Duodenal mucosa (tissue), 2 donors: ENCODE data around the gene IFNAR1.

Source experiments
- H3K27ac ChIP-seq: one replicate; pipeline ENCODE4 v1.7.0; 2013; ENCODE audit warnings: low read depth, low read length
- H3K27me3 ChIP-seq, 2 donors: one replicate each; pipeline ENCODE4 v1.7.0; 2013; ENCODE audit warnings: low read length in 2 of 2, control low read depth in 1 of 2; ENCODE audit not compliant: insufficient read depth in 2 of 2, control insufficient read depth in 1 of 2
- H3K36me3 ChIP-seq, 2 donors: one replicate each; pipeline ENCODE4 v1.7.0; 2013; ENCODE audit warnings: low read length in 2 of 2, control low read depth in 1 of 2; ENCODE audit not compliant: insufficient read depth in 2 of 2, control insufficient read depth in 1 of 2
- H3K4me1 ChIP-seq, 2 donors: one replicate each; pipeline ENCODE4 v1.7.0; 2013; ENCODE audit warnings: low read length in 2 of 2, control low read depth in 1 of 2; ENCODE audit not compliant: insufficient read depth in 2 of 2, control insufficient read depth in 1 of 2
- H3K4me3 ChIP-seq, 2 donors: one replicate each; pipeline ENCODE4 v1.7.0; 2013; ENCODE audit warnings: low read length in 2 of 2, low read depth in 1 of 2
- H3K9ac ChIP-seq, 2 donors: one replicate each; pipeline ENCODE4 v1.7.0; 2013; ENCODE audit warnings: low read length in 2 of 2, low read depth in 1 of 2
- H3K9me3 ChIP-seq, 2 donors: one replicate each; pipeline ENCODE4 v1.7.0; 2013; ENCODE audit warnings: low read length in 2 of 2, control low read depth in 1 of 2; ENCODE audit not compliant: control insufficient read depth in 1 of 2

The IFNAR1 gene

DNA sequence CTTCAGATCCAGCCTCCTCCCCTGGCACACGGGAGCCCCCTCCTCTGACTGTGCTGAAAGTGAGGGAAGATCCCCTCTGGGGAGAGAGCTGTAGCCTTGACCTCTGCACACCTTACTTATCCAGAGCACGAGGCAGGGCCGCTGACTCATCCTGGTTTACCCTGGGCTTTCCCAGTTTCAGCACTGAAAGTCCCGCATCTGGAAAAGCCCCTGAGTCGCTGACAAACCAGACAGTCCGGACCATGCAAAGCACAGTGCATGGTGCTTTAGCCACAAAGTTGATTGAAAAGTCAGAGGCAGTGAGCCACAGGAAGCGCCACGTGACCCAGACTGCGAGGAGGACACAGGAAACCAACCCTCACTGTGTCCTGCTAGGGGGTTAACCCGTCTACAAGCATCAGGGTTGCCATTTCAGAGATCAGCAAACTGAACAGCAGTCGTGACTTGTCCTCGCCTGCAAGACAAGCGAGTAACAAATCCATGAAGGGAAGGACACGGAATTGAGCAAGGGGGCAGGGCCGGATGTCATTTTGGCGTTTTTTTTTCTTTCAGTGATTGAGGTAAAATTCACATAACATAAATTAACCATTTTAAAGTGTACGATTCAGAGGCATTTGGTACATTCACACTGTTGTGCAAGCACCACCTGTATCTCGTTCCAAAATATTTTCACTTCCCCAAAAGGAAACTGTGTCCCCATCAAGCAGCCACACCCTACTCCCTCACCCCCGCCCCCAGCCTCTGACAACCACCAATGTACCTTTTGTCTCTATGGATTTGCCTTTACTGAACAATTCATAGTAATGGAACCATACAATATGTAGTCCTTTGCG, 58.5 kb downstream of the IFNAR1 start:
- H3K9me3 ChIP-seq: no peaks in the 10 kb centered on the region
- H3K4me3 ChIP-seq: peak overlapping the region; percentile 19 to 68
- peak overlapping the region; percentile 0 for H3K27ac ChIP-seq
- peaks cover 29 to 47% of the 10 kb centered on the region in 2 donors for H3K4me1 ChIP-seq
- no peaks in the 10 kb centered on the region for H3K27me3 ChIP-seq
- H3K9ac ChIP-seq: peak overlapping the region in 1 of 2 donors; percentile 64
- no peaks in the 10 kb centered on the region for H3K36me3 ChIP-seq

DNA sequence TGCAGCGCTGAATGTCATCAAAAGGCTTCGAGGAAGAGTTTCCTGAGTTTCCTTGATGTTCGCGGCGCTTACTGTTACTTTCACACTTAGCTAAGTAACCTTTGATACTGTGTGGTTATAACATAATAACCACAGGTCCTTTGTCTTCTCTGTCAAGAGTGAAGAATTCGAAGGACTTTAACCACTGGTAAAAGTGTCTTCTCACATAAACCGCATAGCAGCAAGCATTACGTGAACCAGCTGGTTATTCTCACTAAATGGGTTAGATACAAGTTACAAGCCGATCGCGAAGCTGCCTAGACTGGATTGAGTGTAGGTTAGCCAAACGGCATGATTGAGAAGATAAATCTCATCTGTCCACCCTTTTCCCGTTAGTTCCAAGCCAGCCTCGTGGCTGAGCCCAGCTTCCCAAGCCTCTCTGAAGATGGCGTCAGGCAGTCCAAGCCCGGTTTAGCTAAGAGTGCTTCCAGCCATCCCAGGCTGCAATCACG, 60.1 kb downstream of the IFNAR1 start:
- no peak overlapping the region for H3K9ac ChIP-seq
- no peaks in the 10 kb centered on the region for H3K36me3 ChIP-seq
- H3K4me1 ChIP-seq: peaks cover 29 to 43% of the 10 kb centered on the region in 2 donors
- H3K27me3 ChIP-seq: no peaks in the 10 kb centered on the region
- H3K9me3 ChIP-seq: no peaks in the 10 kb centered on the region
- no peak overlapping the region for H3K27ac ChIP-seq
- peak overlapping the region in 1 of 2 donors; percentile 41 for H3K4me3 ChIP-seq

GRCh38 chr21:33386222-33386784, 61.5 kb downstream of the IFNAR1 start:
- Histone ChIP-seq H3K9me3 (no peaks in the 10 kb centered on the region), H3K27ac (no peak overlapping the region), H3K4me1 (peaks cover 20 to 31% of the 10 kb centered on the region in 2 donors), H3K27me3 (no peaks in the 10 kb centered on the region), H3K36me3 (no peaks in the 10 kb centered on the region), H3K9ac (no peak overlapping the region), H3K4me3 (no peak overlapping the region)

DNA sequence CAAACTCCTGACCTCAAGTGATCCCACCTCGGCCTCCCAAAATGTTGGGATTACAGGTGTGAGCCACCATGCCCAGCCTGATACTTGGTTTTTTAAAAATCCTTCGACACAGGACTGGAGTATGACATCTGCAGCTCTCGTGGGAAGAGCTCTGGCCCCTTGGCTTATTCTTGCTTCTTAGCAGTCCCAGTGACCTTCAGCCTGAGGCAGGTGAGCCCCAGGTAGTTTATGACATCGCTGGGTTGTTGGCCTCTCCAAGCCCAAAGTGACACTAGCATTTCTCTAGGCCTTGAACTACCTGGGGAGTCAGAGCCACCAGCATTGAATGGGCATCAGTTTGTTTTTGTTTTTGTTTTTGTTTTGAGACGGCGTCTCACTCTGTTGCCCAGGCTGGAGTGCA, 62.5 kb downstream of the IFNAR1 start:
- Histone ChIP-seq H3K4me1 (peaks cover 15 to 29% of the 10 kb centered on the region in 2 donors), H3K27me3 (no peaks in the 10 kb centered on the region), H3K9ac (no peak overlapping the region), H3K4me3 (no peak overlapping the region), H3K36me3 (no peaks in the 10 kb centered on the region), H3K27ac (no peak overlapping the region), H3K9me3 (no peaks in the 10 kb centered on the region)

DNA sequence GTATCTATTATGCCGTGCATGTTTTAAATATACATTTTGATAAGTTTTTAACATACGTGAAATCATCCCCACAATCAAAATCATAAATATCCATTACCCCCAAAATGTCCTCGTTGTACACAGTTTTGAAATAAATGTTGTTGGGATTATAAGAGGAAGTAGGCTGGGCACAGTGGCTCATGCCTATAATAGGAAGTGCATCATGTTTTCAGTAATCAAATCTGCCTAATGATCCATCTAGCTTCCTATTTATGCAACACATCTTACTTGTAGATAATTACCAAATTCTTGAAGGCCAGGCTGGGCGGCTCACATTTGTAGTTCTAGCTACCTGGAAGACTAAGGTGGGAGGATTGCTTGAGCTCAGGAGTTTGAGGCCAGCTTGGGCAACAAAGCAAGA, 63.4 kb downstream of the IFNAR1 start:
- Histone ChIP-seq H3K4me3 (no peak overlapping the region), H3K36me3 (no peaks in the 10 kb centered on the region), H3K27ac (no peak overlapping the region), H3K4me1 (peaks cover 6 to 20% of the 10 kb centered on the region in 2 donors), H3K9ac (no peak overlapping the region), H3K9me3 (no peaks in the 10 kb centered on the region), H3K27me3 (no peaks in the 10 kb centered on the region)

DNA sequence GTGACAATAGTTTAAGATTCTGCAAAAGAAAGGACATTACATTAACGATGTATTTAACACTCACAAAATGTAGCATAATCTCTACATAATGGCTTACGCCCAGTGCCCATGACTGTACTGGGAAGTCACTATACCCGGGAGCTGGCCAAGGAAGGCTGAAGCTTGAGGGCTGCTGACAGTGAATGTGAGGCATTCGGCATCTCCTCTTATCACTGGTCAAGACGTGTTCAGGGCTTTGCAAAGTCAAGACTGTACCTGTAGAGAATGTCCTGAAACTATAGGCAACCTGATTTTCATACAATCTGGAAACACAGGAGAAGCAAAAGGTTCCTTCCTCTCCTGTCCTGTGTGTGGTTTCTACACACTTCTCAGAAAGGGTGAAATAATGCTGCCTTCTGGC, 65.7 kb downstream of the IFNAR1 start:
- no peaks in the 10 kb centered on the region for H3K27me3 ChIP-seq
- H3K36me3 ChIP-seq: no peaks in the 10 kb centered on the region
- peaks cover 0 to 4% of the 10 kb centered on the region in 2 donors for H3K4me1 ChIP-seq
- H3K9me3 ChIP-seq: no peaks in the 10 kb centered on the region
- H3K27ac ChIP-seq: no peak overlapping the region
- no peak overlapping the region for H3K9ac ChIP-seq
- H3K4me3 ChIP-seq: no peak overlapping the region

DNA sequence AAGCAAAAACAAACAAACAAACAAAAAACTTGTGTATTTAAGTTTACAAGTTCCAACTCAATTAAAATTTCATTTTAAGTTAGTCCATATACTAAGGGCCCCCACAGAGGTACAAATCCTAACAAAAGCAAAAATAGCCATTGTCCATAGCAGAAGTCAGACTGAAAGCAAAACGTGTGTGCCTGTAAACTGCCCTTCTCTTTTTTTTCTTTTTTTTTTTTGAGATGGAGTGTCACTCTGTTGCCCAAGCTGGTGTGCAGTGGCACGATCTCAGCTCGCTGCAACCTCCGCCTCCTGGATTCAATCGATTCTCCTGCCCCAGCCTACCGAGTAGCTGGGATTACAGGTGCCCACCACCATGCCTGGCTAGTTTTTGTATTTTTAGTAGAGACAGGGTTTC, 66.9 kb downstream of the IFNAR1 start:
- Histone ChIP-seq H3K4me1 (peaks cover 0 to 4% of the 10 kb centered on the region in 2 donors), H3K27me3 (no peaks in the 10 kb centered on the region), H3K4me3 (no peak overlapping the region), H3K9me3 (no peaks in the 10 kb centered on the region), H3K27ac (no peak overlapping the region), H3K9ac (no peak overlapping the region), H3K36me3 (no peaks in the 10 kb centered on the region)

DNA sequence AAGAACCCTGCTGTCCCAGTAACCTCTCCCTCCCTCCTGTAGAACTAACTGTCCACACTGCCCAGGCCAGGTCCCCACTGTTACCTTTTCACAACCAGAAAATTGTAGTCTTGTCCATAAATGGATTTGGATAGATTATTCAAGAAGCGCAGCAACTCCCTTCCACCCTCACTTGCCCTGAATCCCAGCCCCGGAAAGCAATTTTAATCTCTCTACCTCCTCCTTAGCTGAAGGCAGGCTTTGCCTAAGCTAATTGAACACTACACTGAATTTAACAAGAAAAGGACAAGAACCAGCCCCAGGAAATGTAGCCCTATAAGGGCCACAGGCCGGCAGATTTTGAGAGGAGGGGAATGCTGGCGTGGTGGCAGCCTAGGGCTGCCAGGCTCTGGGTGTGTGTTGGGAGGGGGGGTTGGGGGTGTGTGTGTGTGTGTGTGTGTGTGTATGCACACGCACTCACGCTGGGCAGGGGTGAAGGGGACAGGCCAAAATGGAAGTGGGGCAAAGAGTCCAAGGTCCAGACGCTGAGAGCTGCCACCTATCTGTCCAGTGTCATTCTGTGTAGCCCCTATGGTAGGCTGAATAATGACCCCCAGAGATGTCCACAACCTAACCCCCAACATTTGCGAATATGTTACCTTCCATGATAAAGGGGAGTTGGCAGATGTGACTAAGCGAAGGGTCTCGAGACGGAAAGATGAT, 67.7 kb downstream of the IFNAR1 start:
- H3K9ac ChIP-seq: no peak overlapping the region

GRCh38 chr21:33393348-33393747, 68.6 kb downstream of the IFNAR1 start:
- no peak overlapping the region for H3K27ac ChIP-seq

More for the DNA sequence above, 67.7 kb downstream of the IFNAR1 start:
- peaks cover 0 to 4% of the 10 kb centered on the region in 2 donors for H3K4me1 ChIP-seq
- no peak overlapping the region for H3K4me3 ChIP-seq
- H3K36me3 ChIP-seq: no peaks in the 10 kb centered on the region
- no peaks in the 10 kb centered on the region for H3K27me3 ChIP-seq
- H3K27ac ChIP-seq: no peak overlapping the region
- H3K9me3 ChIP-seq: no peaks in the 10 kb centered on the region

DNA sequence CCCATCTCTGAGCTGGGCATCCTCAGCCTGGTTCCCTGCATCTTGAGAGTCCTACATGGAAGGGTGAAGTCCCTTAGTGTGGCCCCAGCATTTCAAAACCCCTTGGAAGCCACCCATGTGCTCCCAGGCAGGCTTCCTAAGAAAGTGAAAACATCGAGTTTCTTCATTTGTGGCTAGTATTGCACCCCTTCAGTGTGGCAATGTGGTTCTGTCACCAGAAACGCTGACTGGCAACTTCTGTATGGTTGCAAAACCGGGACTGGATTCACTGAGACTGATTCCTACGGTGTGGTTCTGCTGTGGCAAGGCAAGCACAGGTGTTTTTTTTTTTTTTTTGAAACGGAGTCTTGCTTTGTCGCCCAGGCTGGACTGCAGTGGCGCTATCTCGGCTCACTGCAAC, 69.5 kb downstream of the IFNAR1 start:
- Histone ChIP-seq H3K4me1 (peaks cover 0 to 4% of the 10 kb centered on the region in 2 donors), H3K9ac (no peak overlapping the region), H3K4me3 (no peak overlapping the region), H3K27me3 (no peaks in the 10 kb centered on the region), H3K9me3 (no peaks in the 10 kb centered on the region), H3K27ac (no peak overlapping the region), H3K36me3 (no peaks in the 10 kb centered on the region)

More at GRCh38 chr21:33393348-33393747, 68.6 kb downstream of the IFNAR1 start:
- no peaks in the 10 kb centered on the region for H3K27me3 ChIP-seq
- H3K9ac ChIP-seq: no peak overlapping the region
- no peaks in the 10 kb centered on the region for H3K36me3 ChIP-seq
- H3K4me1 ChIP-seq: peaks cover 0 to 4% of the 10 kb centered on the region in 2 donors
- H3K9me3 ChIP-seq: no peaks in the 10 kb centered on the region
- no peak overlapping the region for H3K4me3 ChIP-seq
